Endothelial cell of umbilical vein (primary cell): Measurements from ENCODE around the gene RPUSD4. TPM values are rescaled to one million over a fixed set of nuclear protein-coding genes. Genes with fewer than 3 reads are reported as not detected.

Experiments used
- BruUV-seq: library from RNA; stranded (reverse); fragments of 400-500 nt; replicated peaks from 2 replicates; lab custom pipeline; 2021; lab: Mats Ljungman, UMichigan
- CTCF ChIA-PET: fragments of 300-600, 350-600 bp; sonication (Branson Sonifier 250); formaldehyde crosslinking; loops from one replicate; lab custom pipeline; 2021; ENCODE audit warnings: antibody characterized with exemption, inconsistent platforms; lab: Charles Lee
- POLR2A ChIA-PET: fragments of 300-600, 350-600 bp; sonication (Branson Sonifier 250); formaldehyde crosslinking; loops from one replicate; lab custom pipeline; 2021; ENCODE audit warnings: antibody characterized with exemption, inconsistent platforms; lab: Charles Lee
- DNase-seq: peaks from one replicate; pipeline ENCODE4 v3.0.0-alpha.2; 2011; ENCODE audit warnings: low read depth, low spot score
- FAIRE-seq: peaks from 2 replicates; lab custom pipeline; 2011; peaks lifted over from hg19 to GRCh38; lab: Jason Lieb, UNC
- H2AFZ ChIP-seq: 2 replicates; pipeline ENCODE4 v1.6.0; 2012; ENCODE audit warnings: low read depth, low read length, control low read depth, inconsistent platforms
- H3K27ac ChIP-seq: 2 replicates; pipeline ENCODE4 v1.5.1; 2011; ENCODE audit warnings: low read depth, mild to moderate bottlenecking, control low read depth, low read length, moderate library complexity; ENCODE audit not compliant: insufficient read depth
- H3K27me3 ChIP-seq, 2 experiments: 2 replicates each; pipeline versions ENCODE4 v1.6.0 to v1.6.1; 2011; ENCODE audit warnings: low read length in 2 of 2, mixed read lengths in 1 of 2; ENCODE audit not compliant: control insufficient read depth in 2 of 2, insufficient read depth in 2 of 2
- H3K36me3 ChIP-seq, 2 experiments: 2 replicates in 1 of 2; 3 replicates in 1 of 2; pipeline ENCODE4 v1.5.1; 2011; ENCODE audit warnings: low read length in 2 of 2, mild to moderate bottlenecking in 1 of 2, moderate library complexity in 1 of 2; ENCODE audit not compliant: control insufficient read depth in 2 of 2, insufficient read depth in 2 of 2; ENCODE audit errors: extremely low read depth in 1 of 2
- H3K4me1 ChIP-seq: 3 replicates; pipeline ENCODE4 v1.5.1; 2011; ENCODE audit warnings: mild to moderate bottlenecking, low read length; ENCODE audit not compliant: control insufficient read depth, insufficient read depth; ENCODE audit errors: extremely low read depth
- H3K4me2 ChIP-seq: 2 replicates; pipeline ENCODE4 v1.6.1; 2011; ENCODE audit warnings: low read length, control low read depth, mixed read lengths; ENCODE audit not compliant: insufficient read depth
- H3K4me3 ChIP-seq, 3 experiments: fragments of 200-600 bp in 1 of 3; sonication (generic), shearing (Covaris generic) in 1 of 3; replicated peaks in 1 of 3; 2 replicates each; pipeline ENCODE4 v1.5.1; 2011 to 2016; ENCODE audit warnings: control low read depth in 3 of 3, low read length in 3 of 3, mild to moderate bottlenecking in 2 of 3, inconsistent platforms in 1 of 3, low read depth in 1 of 3, moderate library complexity in 1 of 3; ENCODE audit not compliant: insufficient read depth in 1 of 3
- H3K79me2 ChIP-seq: 2 replicates; pipeline ENCODE4 v1.6.0; 2012; ENCODE audit warnings: low read length, inconsistent platforms; ENCODE audit not compliant: control insufficient read depth, insufficient read depth
- H3K9ac ChIP-seq: replicated peaks from 2 replicates; pipeline ENCODE3; 2011; ENCODE audit warnings: low read length, control low read depth; ENCODE audit not compliant: insufficient read depth; ENCODE audit errors: extremely low read depth
- H3K9me1 ChIP-seq: replicated peaks from 3 replicates; pipeline ENCODE4 v1.6.0; 2011; ENCODE audit warnings: mild to moderate bottlenecking, low read length; ENCODE audit not compliant: control insufficient read depth, insufficient read depth; ENCODE audit errors: extremely low read depth
- H3K9me3 ChIP-seq: replicated peaks from 2 replicates; pipeline ENCODE4 v1.5.1; 2012; ENCODE audit warnings: low read length, inconsistent platforms; ENCODE audit not compliant: control insufficient read depth, insufficient read depth
- H4K20me1 ChIP-seq: replicated peaks from 2 replicates; pipeline ENCODE3; 2011; ENCODE audit warnings: mild to moderate bottlenecking, low read length; ENCODE audit not compliant: control insufficient read depth, insufficient read depth; ENCODE audit errors: extremely low read depth
- EZH2 ChIP-seq: IDR thresholded peaks from 2 replicates; pipeline ENCODE4 v1.6.1; 2012; ENCODE audit warnings: borderline replicate concordance, low read depth, mild to moderate bottlenecking, moderate library complexity, low read length, inconsistent platforms; ENCODE audit not compliant: severe bottlenecking
- FOS ChIP-seq: IDR thresholded peaks from 2 replicates; pipeline ENCODE4 v1.6.1; 2011; ENCODE audit warnings: mild to moderate bottlenecking, low read length, moderate library complexity, borderline replicate concordance; ENCODE audit not compliant: insufficient read depth
- GATA2 ChIP-seq: IDR thresholded peaks from 2 replicates; pipeline ENCODE4 v1.7.0; 2011; ENCODE audit warnings: low read depth, mild to moderate bottlenecking, moderate library complexity, mixed read lengths, low read length; ENCODE audit not compliant: insufficient read length, insufficient read depth
- JUN ChIP-seq: IDR thresholded peaks from 2 replicates; pipeline ENCODE4 v1.6.1; 2011; ENCODE audit warnings: borderline replicate concordance, low read depth; ENCODE audit not compliant: insufficient read length, insufficient read depth
- MYC ChIP-seq: IDR thresholded peaks from one replicate; pipeline ENCODE4 v1.6.1; 2011; ENCODE audit warnings: mild to moderate bottlenecking, low read depth, low read length
- POLR2A ChIP-seq: IDR thresholded peaks from 2 replicates; pipeline ENCODE4 v1.6.1; 2012; ENCODE audit warnings: low read depth, mild to moderate bottlenecking, control low read depth, low read length
- POLR2AphosphoS5 ChIP-seq: IDR thresholded peaks from 2 replicates; pipeline ENCODE4 v1.6.1; 2012; ENCODE audit warnings: low read depth, mild to moderate bottlenecking, control low read depth, low read length, moderate library complexity; ENCODE audit not compliant: insufficient read depth
- dilution Hi-C: fragments of 300-500 bp; cut with MboI; formaldehyde crosslinking; loops from one replicate; pipeline ENCODE4 v1.15.0; 2019; ENCODE audit warnings: low sequenced_read_pairs; ENCODE audit not compliant: extremely low pct_ligation_motif_present
- intact Hi-C: fragments of 100-400 bp; cut with micrococcal nuclease; formaldehyde crosslinking; loops from one replicate; pipeline ENCODE4 v1.10.0; 2022
- polyA plus RNA-seq, 4 experiments: library from polyadenylated mRNA; depleted of rRNA in 3 of 4; stranded (reverse) in 3 of 4; unstranded in 1 of 4; fragments of >200 nt; gene quantifications; 2 replicates each; pipeline versions ENCODE4 v1.2.1 to v1.2.3, GENCODE V29; 2011 to 2012; ENCODE audit warnings: missing spikeins in 1 of 4
- total RNA-seq: library from RNA; stranded (reverse); gene quantifications from 2 replicates; pipeline ENCODE4 v1.2.3, GENCODE V29; 2021
- TF ChIP-seq, protein P1 (sequence below), 2 donors: IDR thresholded peaks; 1 replicate in 1 of 2; 2 replicates in 1 of 2; pipeline ENCODE4 v1.5.1; 2011; ENCODE audit warnings: low read length in 2 of 2, mild to moderate bottlenecking in 2 of 2, moderate library complexity in 2 of 2, control low read depth in 1 of 2, inconsistent platforms in 1 of 2, low read depth in 1 of 2; ENCODE audit not compliant: insufficient read depth in 1 of 2; ENCODE audit errors: extremely low read depth in 1 of 2
- TF ChIP-seq, protein P2 (sequence below): IDR thresholded peaks from 2 replicates; pipeline ENCODE4 v1.6.1; 2011; ENCODE audit not compliant: insufficient read depth, insufficient read length

Gene RPUSD4
- total and polyA plus RNA-seq, 2 donors (not counting 3 experiments of a cell fraction or from before 2014, with no cell fraction given) = 37.8 to 40.8 TPM

DNA sequence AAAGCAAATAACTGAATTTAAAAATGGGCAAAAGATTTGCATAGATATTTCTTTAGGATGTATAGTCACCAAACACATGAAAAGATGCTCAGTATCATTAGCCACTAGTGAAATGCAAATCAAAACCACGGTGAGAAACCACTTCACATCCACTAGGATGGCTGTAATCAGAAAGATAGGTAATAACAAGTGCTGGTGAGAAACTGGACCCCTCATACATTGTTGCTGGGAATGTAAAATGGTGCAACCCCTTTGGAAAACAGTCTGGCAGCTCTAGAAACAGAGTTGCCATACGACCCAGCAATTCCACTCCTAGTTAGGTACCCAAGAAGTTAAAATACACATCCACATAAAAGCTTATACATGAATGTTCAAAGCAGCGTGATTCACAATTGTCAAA is 16.3 kb downstream of the RPUSD4 start:
- H3K4me1 ChIP-seq = no peaks in the 10 kb centered on the region
- dilution Hi-C loops = no loop called here
- no peaks in the 10 kb centered on the region for H3K79me2 ChIP-seq
- intact Hi-C loops = loop anchor here (2.0 kb wide), 2 partner anchors 78 to 132 kb away; partner anchors contain the start of gene CDON
- no peaks in the 10 kb centered on the region for H4K20me1 ChIP-seq
- H3K9me1 ChIP-seq = no peaks in the 10 kb centered on the region
- H3K36me3 ChIP-seq = peaks cover 3 to 31% of the 10 kb centered on the region in 2 experiments
- DNase-seq (no peak), FAIRE-seq (no peak)
- no peak overlapping the region for H2AFZ ChIP-seq
- no peak overlapping the region for H3K27ac ChIP-seq
- no TSS peak for BruUV-seq
- H3K9me3 ChIP-seq = no peaks in the 10 kb centered on the region
- no peaks in the 10 kb centered on the region for H3K27me3 ChIP-seq
- H3K4me3 ChIP-seq = no peak overlapping the region
- TF ChIP-seq, protein P1, sequence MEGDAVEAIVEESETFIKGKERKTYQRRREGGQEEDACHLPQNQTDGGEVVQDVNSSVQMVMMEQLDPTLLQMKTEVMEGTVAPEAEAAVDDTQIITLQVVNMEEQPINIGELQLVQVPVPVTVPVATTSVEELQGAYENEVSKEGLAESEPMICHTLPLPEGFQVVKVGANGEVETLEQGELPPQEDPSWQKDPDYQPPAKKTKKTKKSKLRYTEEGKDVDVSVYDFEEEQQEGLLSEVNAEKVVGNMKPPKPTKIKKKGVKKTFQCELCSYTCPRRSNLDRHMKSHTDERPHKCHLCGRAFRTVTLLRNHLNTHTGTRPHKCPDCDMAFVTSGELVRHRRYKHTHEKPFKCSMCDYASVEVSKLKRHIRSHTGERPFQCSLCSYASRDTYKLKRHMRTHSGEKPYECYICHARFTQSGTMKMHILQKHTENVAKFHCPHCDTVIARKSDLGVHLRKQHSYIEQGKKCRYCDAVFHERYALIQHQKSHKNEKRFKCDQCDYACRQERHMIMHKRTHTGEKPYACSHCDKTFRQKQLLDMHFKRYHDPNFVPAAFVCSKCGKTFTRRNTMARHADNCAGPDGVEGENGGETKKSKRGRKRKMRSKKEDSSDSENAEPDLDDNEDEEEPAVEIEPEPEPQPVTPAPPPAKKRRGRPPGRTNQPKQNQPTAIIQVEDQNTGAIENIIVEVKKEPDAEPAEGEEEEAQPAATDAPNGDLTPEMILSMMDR (IDR thresholded peaks at IDR 0.05; ENCODE audit: extremely low read depth in 1 of 2, insufficient read depth in 1 of 2, low read depth in 1 of 2, low read length in 2 of 2) = no peak
- TF ChIP-seq JUN = no peak
- TF ChIP-seq POLR2AphosphoS5 = no peak
- TF ChIP-seq, protein P2, sequence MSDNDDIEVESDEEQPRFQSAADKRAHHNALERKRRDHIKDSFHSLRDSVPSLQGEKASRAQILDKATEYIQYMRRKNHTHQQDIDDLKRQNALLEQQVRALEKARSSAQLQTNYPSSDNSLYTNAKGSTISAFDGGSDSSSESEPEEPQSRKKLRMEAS = no peak
- TF ChIP-seq FOS = no peak
- no peak for TF ChIP-seq EZH2
- TF ChIP-seq POLR2A = no peak
- TF ChIP-seq MYC = no peak
- TF ChIP-seq GATA2 = no peak
- no peak overlapping the region for H3K4me2 ChIP-seq
- CTCF ChIA-PET = interaction anchor here (0.5 to 6.0 kb wide), 2 partner anchors 272 to 627 kb away, joined by 3 to 113 read pairs; no protein-coding TSS in a partner anchor
- POLR2A ChIA-PET = no interaction called here
- H3K9ac ChIP-seq = no peak overlapping the region
